WTC11 (cell line): Measurements from ENCODE around the gene C1orf35. TPM values are rescaled to one million over a fixed set of nuclear protein-coding genes. Genes with fewer than 3 reads are reported as not detected.

ENCODE experiments used
- ATAC-seq: fragments of 200-7000 bp; cut with Tn5 transposase; 2 replicates; pipeline ENCODE4 v1.10.0; 2021; ENCODE audit warnings: mild to moderate bottlenecking, moderate library complexity
- CTCF ChIA-PET: fragments of 300-600 bp; sonication (Branson Sonifier 250); formaldehyde crosslinking; loops from one replicate; lab custom pipeline; 2021; ENCODE audit warnings: antibody characterized with exemption; lab: Charles Lee
- POLR2A ChIA-PET: fragments of 350-600 bp; sonication (Branson Sonifier 250); formaldehyde crosslinking; loops from one replicate; lab custom pipeline; 2021; ENCODE audit warnings: antibody characterized with exemption; lab: Charles Lee
- DNase-seq: peaks from one replicate; pipeline ENCODE4 v3.0.0; 2021; ENCODE audit warnings: low spot score
- H3K27ac Mint-ChIP-seq: 2 replicates; pipeline ENCODE4 v1.8.0; 2021; ENCODE audit warnings: mixed read lengths
- H3K27me3 Mint-ChIP-seq: 2 replicates; pipeline ENCODE4 v1.8.0; 2021; ENCODE audit warnings: low read depth, mild to moderate bottlenecking, moderate library complexity, mixed read lengths
- H3K36me3 Mint-ChIP-seq: 2 replicates; pipeline ENCODE4 v1.8.0; 2021; ENCODE audit warnings: mixed read lengths
- H3K4me1 Mint-ChIP-seq: 2 replicates; pipeline ENCODE4 v1.8.0; 2022; ENCODE audit warnings: mixed read lengths
- H3K4me3 Mint-ChIP-seq: 2 replicates; pipeline ENCODE4 v1.8.0; 2021; ENCODE audit warnings: mild to moderate bottlenecking, moderate library complexity, mixed read lengths
- H3K9me3 Mint-ChIP-seq: 2 replicates; pipeline ENCODE4 v1.8.0; 2021; ENCODE audit warnings: mixed read lengths
- E2F1 ChIP-seq: sonication (generic); formaldehyde crosslinking; IDR thresholded peaks from 2 replicates; pipeline ENCODE4 v1.8.0; 2022; ENCODE audit warnings: mild to moderate bottlenecking, missing genetic modification reagents
- FOXP4 ChIP-seq: sonication (generic); formaldehyde crosslinking; IDR thresholded peaks from 2 replicates; pipeline ENCODE4 v1.8.0; 2022; ENCODE audit warnings: mild to moderate bottlenecking, missing genetic modification reagents
- JUN ChIP-seq: sonication (generic); formaldehyde crosslinking; IDR thresholded peaks from 2 replicates; pipeline ENCODE4 v1.8.0; 2023; ENCODE audit warnings: mild to moderate bottlenecking, missing genetic modification reagents
- MAX ChIP-seq: sonication (generic); formaldehyde crosslinking; IDR thresholded peaks from 2 replicates; pipeline ENCODE4 v1.8.0; 2022; ENCODE audit warnings: mild to moderate bottlenecking, missing genetic modification reagents
- MXD4 ChIP-seq: fragments of 250-450 bp; sonication (Bioruptor Pico); IDR thresholded peaks from 2 replicates; pipeline ENCODE4 v1.8.0; 2021; ENCODE audit warnings: mild to moderate bottlenecking, moderate library complexity, borderline replicate concordance
- MYBL2 ChIP-seq: sonication (generic); formaldehyde crosslinking; IDR thresholded peaks from 2 replicates; pipeline ENCODE4 v1.8.1; 2023; ENCODE audit warnings: mild to moderate bottlenecking, moderate library complexity, missing genetic modification reagents
- NFYB ChIP-seq: sonication (generic); formaldehyde crosslinking; conservative IDR thresholded peaks from 2 replicates; pipeline ENCODE4 v1.8.0; 2022; ENCODE audit warnings: low read depth, missing genetic modification reagents
- NR1H2 ChIP-seq: sonication (generic); formaldehyde crosslinking; IDR thresholded peaks from 2 replicates; pipeline ENCODE4 v1.9.0; 2021; ENCODE audit warnings: mild to moderate bottlenecking, moderate library complexity, missing genetic modification reagents
- PRDM15 ChIP-seq: sonication (generic); formaldehyde crosslinking; IDR thresholded peaks from 2 replicates; pipeline ENCODE4 v1.8.0; 2022; ENCODE audit warnings: missing genetic modification reagents
- SP1 ChIP-seq: sonication (generic); formaldehyde crosslinking; conservative IDR thresholded peaks from 2 replicates; pipeline ENCODE4 v1.8.1; 2022; ENCODE audit warnings: missing genetic modification reagents
- STAT6 ChIP-seq: sonication (generic); formaldehyde crosslinking; conservative IDR thresholded peaks from 2 replicates; pipeline ENCODE4 v1.8.1; 2023; ENCODE audit warnings: mild to moderate bottlenecking, low read depth, missing genetic modification reagents, moderate library complexity
- TCF7 ChIP-seq: sonication (generic); formaldehyde crosslinking; IDR thresholded peaks from 2 replicates; pipeline ENCODE4 v1.8.0; 2022; ENCODE audit warnings: mild to moderate bottlenecking, low read depth, missing genetic modification reagents, moderate library complexity
- TP53 ChIP-seq: sonication (generic); formaldehyde crosslinking; IDR thresholded peaks from 2 replicates; pipeline ENCODE4 v1.8.1; 2023; ENCODE audit warnings: mild to moderate bottlenecking, missing genetic modification reagents
- USF1 ChIP-seq: sonication (generic); formaldehyde crosslinking; IDR thresholded peaks from 2 replicates; pipeline ENCODE4 v1.8.0; 2022; ENCODE audit warnings: mild to moderate bottlenecking, missing genetic modification reagents
- ZNF219 ChIP-seq: sonication (generic); formaldehyde crosslinking; IDR thresholded peaks from 2 replicates; pipeline ENCODE4 v1.8.0; 2023; ENCODE audit warnings: missing genetic modification reagents, mild to moderate bottlenecking, borderline replicate concordance
- ZNF423 ChIP-seq: fragments of 250-450 bp; sonication (Bioruptor Pico); IDR thresholded peaks from 2 replicates; pipeline ENCODE4 v2.1.2; 2022; ENCODE audit warnings: mild to moderate bottlenecking, moderate library complexity
- ZNF512 ChIP-seq: sonication (generic); formaldehyde crosslinking; IDR thresholded peaks from 2 replicates; pipeline ENCODE4 v1.8.1; 2022; ENCODE audit warnings: missing genetic modification reagents, borderline replicate concordance
- ZNF532 ChIP-seq: fragments of 250-450 bp; sonication (Bioruptor Pico); IDR thresholded peaks from 2 replicates; pipeline ENCODE4 v1.9.0; 2021; ENCODE audit warnings: mild to moderate bottlenecking, borderline replicate concordance
- total RNA-seq: library from RNA; stranded (reverse); gene quantifications from 3 replicates; pipeline ENCODE4 v1.2.3, GENCODE V29; 2021

The C1orf35 gene
- total RNA-seq, 1 experiment from 2014 or later: 33.8 TPM

- TF ChIP-seq PRDM15 (no peak), MAX (CRISPR knock-in tag) (no peak), TCF7 (CRISPR knock-in tag) (no peak)
These were observed 22.1 kb upstream of the C1orf35 start (continued) for GRCh38 chr1:228125185-228125584.

GRCh38 chr1:228123505-228123904 lies 20.4 kb upstream of the C1orf35 start:
- TF ChIP-seq E2F1 (CRISPR knock-in tag): no peak
- no peak for TF ChIP-seq NR1H2 (CRISPR knock-in tag)
- no peak for TF ChIP-seq MYBL2 (CRISPR knock-in tag)
- no peak for TF ChIP-seq MAX (CRISPR knock-in tag)
- no peak for TF ChIP-seq JUN (CRISPR knock-in tag)
- TF ChIP-seq MXD4: no peak
- TF ChIP-seq FOXP4 (CRISPR knock-in tag): no peak
- TF ChIP-seq STAT6 (CRISPR knock-in tag): no peak
- no peak for TF ChIP-seq USF1
- TF ChIP-seq ZNF512 (CRISPR knock-in tag): no peak
- TF ChIP-seq TCF7 (CRISPR knock-in tag): no peak
- TF ChIP-seq SP1: no peak
- no peak for TF ChIP-seq TP53 (CRISPR knock-in tag)
- TF ChIP-seq ZNF423 (CRISPR knock-in tag): no peak
- TF ChIP-seq ZNF532: no peak
- no peak for TF ChIP-seq ZNF219 (CRISPR knock-in tag)
- TF ChIP-seq NFYB (CRISPR knock-in tag): no peak
- Mint-ChIP-seq H3K27ac (no peak overlapping the region), H3K27me3 (peaks cover 88% of the 10 kb centered on the region), H3K9me3 (peaks cover 26% of the 10 kb centered on the region), H3K4me3 (no peak overlapping the region), H3K4me1 (no peaks in the 10 kb centered on the region), H3K36me3 (peaks cover 10% of the 10 kb centered on the region)
- ChIA-PET POLR2A (no interaction called here), CTCF (no interaction called here)
- DNase-seq (no peak), ATAC-seq (no peak)
